Nephron (organoid): ENCODE measurements around the gene CYP8B1.
"Not testable (repeated sequence)": the region's sequence is repeated elsewhere in the genome, so short reads cannot be mapped to it uniquely, and the experiment has no call there.

Source experiments
- H3K27ac Mint-ChIP-seq, 3 experiments: 2 replicates each; pipeline ENCODE4 v1.8.0; 2020; ENCODE audit warnings: mixed read lengths in 3 of 3, mild to moderate bottlenecking in 2 of 3, moderate library complexity in 1 of 3
- H3K27me3 Mint-ChIP-seq: 2 replicates; pipeline ENCODE4 v1.8.0; 2021; ENCODE audit warnings: low read depth, mild to moderate bottlenecking, moderate library complexity, mixed read lengths
- H3K36me3 Mint-ChIP-seq: 2 replicates; pipeline ENCODE4 v1.8.0; 2020; ENCODE audit warnings: low read depth, mixed read lengths
- H3K4me1 Mint-ChIP-seq: 2 replicates; pipeline ENCODE4 v1.8.0; 2020; ENCODE audit warnings: mixed read lengths
- H3K4me3 Mint-ChIP-seq, 3 experiments: 2 replicates each; pipeline ENCODE4 v1.8.0; 2020; ENCODE audit warnings: mild to moderate bottlenecking in 3 of 3, mixed read lengths in 3 of 3, moderate library complexity in 2 of 3
- H3K9me3 Mint-ChIP-seq: 2 replicates; pipeline ENCODE4 v1.8.0; 2020; ENCODE audit warnings: mixed read lengths
- TF ChIP-seq, protein P1 (sequence below), 3 experiments: fragments of 200-600 bp; sonication (generic); IDR thresholded peaks; one replicate each; pipeline ENCODE4 v1.5.0; 2021; ENCODE audit warnings: antibody characterized with exemption in 3 of 3; ENCODE audit not compliant: unreplicated experiment in 3 of 3

The CYP8B1 gene

GRCh38 chr3:42892169-42892568 is 16.5 kb upstream of the CYP8B1 start:
- Mint-ChIP-seq H3K27ac (peak overlapping the region in 2 of 3 experiments; percentile 1 to 2), H3K27me3 (peaks cover 6% of the 10 kb centered on the region), H3K36me3 (no peaks in the 10 kb centered on the region), H3K4me1 (no peaks in the 10 kb centered on the region), H3K9me3 (no peaks in the 10 kb centered on the region), H3K4me3 (no peak overlapping the region)
- TF ChIP-seq, protein P1, sequence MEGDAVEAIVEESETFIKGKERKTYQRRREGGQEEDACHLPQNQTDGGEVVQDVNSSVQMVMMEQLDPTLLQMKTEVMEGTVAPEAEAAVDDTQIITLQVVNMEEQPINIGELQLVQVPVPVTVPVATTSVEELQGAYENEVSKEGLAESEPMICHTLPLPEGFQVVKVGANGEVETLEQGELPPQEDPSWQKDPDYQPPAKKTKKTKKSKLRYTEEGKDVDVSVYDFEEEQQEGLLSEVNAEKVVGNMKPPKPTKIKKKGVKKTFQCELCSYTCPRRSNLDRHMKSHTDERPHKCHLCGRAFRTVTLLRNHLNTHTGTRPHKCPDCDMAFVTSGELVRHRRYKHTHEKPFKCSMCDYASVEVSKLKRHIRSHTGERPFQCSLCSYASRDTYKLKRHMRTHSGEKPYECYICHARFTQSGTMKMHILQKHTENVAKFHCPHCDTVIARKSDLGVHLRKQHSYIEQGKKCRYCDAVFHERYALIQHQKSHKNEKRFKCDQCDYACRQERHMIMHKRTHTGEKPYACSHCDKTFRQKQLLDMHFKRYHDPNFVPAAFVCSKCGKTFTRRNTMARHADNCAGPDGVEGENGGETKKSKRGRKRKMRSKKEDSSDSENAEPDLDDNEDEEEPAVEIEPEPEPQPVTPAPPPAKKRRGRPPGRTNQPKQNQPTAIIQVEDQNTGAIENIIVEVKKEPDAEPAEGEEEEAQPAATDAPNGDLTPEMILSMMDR (IDR thresholded peaks at IDR 0.05; ENCODE audit: unreplicated experiment in 3 of 3): no peak

DNA sequence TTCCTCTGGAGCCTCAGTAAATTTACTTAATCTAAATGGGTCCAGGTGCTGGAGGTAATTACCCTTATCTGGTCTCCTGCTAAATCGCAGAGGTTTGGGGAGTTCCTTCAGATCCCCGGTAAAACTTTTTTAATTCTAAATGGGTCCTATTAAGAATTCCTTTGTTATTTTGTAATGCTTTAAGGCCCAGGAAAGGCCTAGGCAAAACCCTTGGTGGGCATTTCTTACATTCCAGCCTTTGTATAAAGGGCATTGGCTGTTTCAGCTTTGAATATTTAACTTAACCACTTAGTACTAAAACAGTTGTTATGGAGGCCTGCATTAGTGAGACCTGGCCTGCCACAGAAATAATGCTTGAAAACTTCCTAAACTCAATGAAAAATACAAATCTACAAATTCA is 15.4 kb upstream of the CYP8B1 start:
- TF ChIP-seq, protein P1 (IDR thresholded peaks at IDR 0.05; ENCODE audit: unreplicated experiment in 3 of 3): no peak
- Mint-ChIP-seq H3K4me3 (no peak overlapping the region), H3K27me3 (peaks cover 6% of the 10 kb centered on the region), H3K27ac (peak overlapping the region; percentile 47 to 78 (median 70)), H3K4me1 (no peaks in the 10 kb centered on the region), H3K9me3 (no peaks in the 10 kb centered on the region), H3K36me3 (no peaks in the 10 kb centered on the region)

GRCh38 chr3:42887084-42887483 is 11.4 kb upstream of the CYP8B1 start:
- Mint-ChIP-seq H3K27me3 (peaks cover 6% of the 10 kb centered on the region), H3K9me3 (no peaks in the 10 kb centered on the region), H3K27ac (no peak overlapping the region), H3K4me1 (no peaks in the 10 kb centered on the region), H3K36me3 (no peaks in the 10 kb centered on the region), H3K4me3 (no peak overlapping the region)
- TF ChIP-seq, protein P1 (IDR thresholded peaks at IDR 0.05; ENCODE audit: unreplicated experiment in 3 of 3): no peak

- Mint-ChIP-seq H3K27me3 (peaks cover 6% of the 10 kb centered on the region), H3K36me3 (no peaks in the 10 kb centered on the region), H3K27ac (no peak overlapping the region), H3K4me3 (no peak overlapping the region), H3K9me3 (no peaks in the 10 kb centered on the region), H3K4me1 (peaks cover 4% of the 10 kb centered on the region)
- TF ChIP-seq, protein P1 (IDR thresholded peaks at IDR 0.05; ENCODE audit: unreplicated experiment in 3 of 3): no peak
Observed at GRCh38 chr3:42886294-42886822, 10.7 kb upstream of the CYP8B1 start.

DNA sequence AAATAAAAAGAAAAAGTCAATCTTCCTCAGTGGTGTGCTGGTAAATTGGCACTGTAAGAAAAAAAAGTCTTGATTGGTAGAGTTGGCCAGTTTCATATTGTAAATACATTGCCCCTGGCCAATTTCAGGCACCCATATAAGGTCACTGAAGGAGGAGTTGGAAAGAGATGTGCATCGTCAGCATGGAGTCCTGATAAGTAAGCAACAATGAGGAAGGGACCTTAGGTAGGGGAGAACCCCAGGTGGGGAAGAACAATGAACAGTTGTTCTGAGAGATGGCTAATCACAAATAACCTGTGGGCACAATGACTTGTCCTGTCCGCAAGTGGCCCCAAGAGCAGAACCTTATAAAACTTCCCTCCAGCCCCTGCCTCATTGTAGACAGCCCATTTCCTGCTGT is 8.6 kb upstream of the CYP8B1 start:
- Mint-ChIP-seq H3K9me3 (no peaks in the 10 kb centered on the region), H3K36me3 (no peaks in the 10 kb centered on the region), H3K4me3 (no peak overlapping the region), H3K4me1 (peaks cover 9% of the 10 kb centered on the region), H3K27ac (no peak overlapping the region), H3K27me3 (peaks cover 6% of the 10 kb centered on the region)
- TF ChIP-seq, protein P1 (IDR thresholded peaks at IDR 0.05; ENCODE audit: unreplicated experiment in 3 of 3): no peak

- not testable (repeated sequence) for H3K4me1 Mint-ChIP-seq, H3K27ac Mint-ChIP-seq, H3K9me3 Mint-ChIP-seq, H3K36me3 Mint-ChIP-seq, H3K27me3 Mint-ChIP-seq
- H3K4me3 Mint-ChIP-seq: peak overlapping the region in 2 of 3 experiments; percentile 38 to 58
Observed at GRCh38 chr3:42883251-42883930, 7.7 kb upstream of the CYP8B1 start.
